NCI-H2196 (cell line): Measurements from ENCODE around the gene ARID5B.
A peak's percentile ranks its signal among the peaks of the same experiment; 100 is the strongest.

Source experiments
- DNase-seq: peaks from one replicate; lab custom pipeline; 2025; ENCODE audit not compliant: unreplicated experiment; lab: John Stamatoyannopoulos, UW

Gene ARID5B

DNA sequence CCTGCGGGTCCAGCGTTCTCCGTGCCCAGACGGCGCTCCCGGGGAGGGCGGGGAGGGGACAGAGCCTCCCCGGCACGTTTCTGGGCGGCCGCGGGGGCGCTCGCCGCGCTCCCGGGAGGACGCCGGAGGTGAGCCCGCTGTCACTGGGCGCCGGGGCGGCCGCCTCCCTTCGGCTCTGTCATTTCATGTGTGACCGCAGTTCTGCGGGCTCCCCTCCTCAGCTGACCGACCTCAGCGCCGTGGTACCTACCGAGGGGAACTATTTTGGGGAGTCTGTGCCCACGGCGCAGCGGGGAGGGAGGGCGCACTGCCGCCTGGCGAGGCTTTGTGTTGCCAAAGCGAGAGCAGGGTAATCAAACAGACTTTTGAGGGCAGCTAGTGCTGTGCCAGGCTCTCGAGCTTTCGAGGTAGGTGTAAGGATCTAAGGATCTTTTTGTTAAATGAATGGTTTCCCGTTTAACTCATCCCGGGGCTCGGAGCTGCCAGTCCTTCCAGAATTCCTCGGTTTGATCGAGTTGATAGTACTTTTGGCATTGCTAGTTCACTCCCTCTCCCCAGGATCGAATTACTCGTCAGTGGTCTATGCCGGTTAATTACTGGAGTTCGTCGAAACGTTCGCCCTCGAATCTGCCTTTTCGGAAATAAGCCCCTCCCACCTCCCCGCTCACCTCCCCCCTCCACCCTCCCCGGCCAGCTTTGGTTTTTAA lies 1.9 kb downstream of the ARID5B start:
- peak; percentile 44 for DNase-seq

- DNase-seq: peak; percentile 41
Observed at GRCh38 chr10:61903928-61904344, 2.4 kb downstream of the ARID5B start.

- DNase-seq: peak; percentile 2
Observed at GRCh38 chr10:61904733-61905725, 3.5 kb downstream of the ARID5B start.

DNA sequence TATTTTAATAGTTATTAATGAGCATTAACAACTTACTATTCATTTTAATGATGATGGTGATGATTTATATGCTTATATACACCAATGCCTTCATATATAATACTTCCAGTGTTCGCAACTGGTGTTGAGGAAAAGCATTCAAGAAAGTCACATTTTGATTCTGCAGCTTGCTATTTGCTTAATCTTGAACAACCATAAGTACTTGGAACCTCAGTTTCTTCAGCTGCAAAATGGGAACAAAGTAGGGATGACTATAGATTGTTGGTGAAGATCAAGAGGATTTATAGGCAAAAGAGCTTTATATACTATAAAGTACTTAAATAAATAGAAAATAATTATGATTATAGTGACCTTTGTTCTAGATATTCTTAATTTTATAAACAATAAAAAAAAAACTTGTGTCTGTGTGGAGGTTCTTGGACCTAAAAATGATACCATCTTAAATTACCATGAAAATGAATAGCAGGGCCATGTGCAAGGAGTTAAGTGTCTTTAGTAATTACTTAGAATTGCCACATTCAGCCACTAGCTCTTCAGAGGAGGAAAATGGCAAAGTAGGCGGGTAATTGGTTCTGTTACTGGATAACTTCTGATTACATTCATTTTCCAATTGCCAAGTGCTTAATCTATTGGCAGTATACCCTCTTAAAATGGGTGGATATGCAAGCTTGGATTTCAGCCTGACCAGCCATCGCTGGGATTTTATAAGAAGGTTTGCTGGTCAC lies 4.5 kb downstream of the ARID5B start:
- DNase-seq: no peak

DNA sequence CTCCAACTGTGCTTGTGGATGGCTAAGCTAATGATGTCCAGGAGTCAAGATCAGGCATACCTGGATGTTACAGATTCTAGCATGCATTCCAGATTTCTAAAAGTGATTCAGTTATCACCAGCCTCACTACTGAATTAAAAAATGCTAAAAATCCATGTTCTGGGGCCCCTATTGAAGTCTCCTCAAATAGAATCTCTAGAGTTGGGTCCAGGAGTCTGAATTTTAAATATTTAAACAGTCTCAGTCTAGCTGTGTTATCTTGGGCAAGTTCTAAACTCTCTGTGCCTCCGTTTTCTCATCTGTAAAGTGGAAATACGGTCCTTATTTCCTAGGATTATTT lies 5.0 kb downstream of the ARID5B start:
- no peak for DNase-seq

- DNase-seq: no peak
Observed at GRCh38 chr10:61907011-61907410, 5.5 kb downstream of the ARID5B start.

DNA sequence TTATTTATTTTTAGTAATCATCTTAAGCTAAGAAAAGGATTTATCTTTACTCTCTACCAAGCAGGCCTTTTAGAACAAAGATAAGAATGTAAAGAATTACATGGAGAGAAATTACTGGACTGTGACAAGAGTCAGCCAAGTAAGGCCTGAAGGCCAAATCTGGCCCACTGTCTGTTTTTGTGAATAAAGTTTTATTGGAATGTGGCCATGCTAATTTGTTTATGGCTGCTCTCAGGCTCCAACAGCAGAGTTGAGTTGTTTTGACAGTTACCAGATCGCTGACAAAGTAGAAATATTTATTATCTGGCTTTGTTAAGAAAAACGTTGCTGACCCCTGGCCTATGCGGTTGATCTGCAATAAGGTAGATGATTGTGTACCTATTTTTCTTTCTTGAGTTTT lies 6.1 kb downstream of the ARID5B start:
- DNase-seq: no peak

- no peak for DNase-seq
Observed at GRCh38 chr10:61910226-61910805, 8.8 kb downstream of the ARID5B start.

DNA sequence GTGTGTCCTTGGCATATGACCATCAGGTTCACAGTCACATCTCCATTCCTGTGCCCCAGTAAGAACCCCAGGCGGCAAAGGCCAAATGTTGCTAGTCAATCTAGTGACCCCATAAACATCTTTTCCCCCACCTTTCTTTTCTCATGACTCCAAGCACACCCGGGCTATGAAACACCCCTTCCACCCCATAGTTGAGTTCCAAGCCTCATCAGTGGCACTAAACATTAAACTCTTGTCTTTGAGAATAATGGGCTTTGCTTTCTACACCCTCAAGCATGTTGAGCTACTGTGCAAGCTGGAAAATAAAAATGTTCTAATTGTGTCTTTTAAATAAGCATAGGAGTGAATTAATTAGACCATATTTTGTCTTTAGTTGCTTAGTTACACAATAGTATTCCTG lies 9.4 kb downstream of the ARID5B start:
- no peak for DNase-seq

DNA sequence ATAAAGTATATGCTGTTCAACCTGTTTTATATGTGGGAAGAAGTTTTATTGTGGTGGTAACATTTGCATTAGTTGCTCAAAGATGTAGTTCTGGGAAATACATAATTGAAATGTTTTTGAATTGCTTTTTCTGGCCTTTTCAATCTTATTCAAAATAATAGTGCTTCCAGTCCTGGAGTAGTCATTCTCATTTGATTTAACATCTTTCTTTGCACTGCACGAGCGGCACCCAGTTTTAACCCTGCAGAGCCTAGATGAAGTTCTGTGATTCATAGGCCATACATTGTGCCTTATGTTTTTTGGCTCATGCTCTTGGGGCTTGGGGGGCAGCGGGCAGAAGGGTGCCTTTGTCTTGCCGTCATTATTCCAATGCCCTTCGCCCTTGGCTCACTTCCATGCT lies 9.9 kb downstream of the ARID5B start:
- no peak for DNase-seq

DNA sequence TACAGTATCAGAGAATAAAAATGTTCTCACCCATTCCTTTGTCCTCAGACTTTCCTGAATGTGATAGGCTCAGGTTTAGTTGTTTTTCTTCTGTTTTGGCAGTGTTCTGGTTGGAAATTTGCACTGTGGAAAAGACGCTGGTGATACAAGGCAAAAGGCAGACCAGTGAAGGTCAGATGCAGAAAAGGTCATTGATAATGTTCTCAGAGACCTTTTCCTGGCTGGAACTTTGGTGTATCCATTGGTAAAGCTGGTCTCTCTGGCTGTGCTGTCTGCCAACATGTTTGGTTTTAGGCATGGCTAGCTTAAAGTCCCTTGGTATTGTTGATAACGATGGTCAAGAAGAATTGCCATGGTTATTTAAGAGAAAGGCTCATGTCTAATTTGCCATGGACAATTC lies 11.5 kb downstream of the ARID5B start:
- DNase-seq: no peak

DNA sequence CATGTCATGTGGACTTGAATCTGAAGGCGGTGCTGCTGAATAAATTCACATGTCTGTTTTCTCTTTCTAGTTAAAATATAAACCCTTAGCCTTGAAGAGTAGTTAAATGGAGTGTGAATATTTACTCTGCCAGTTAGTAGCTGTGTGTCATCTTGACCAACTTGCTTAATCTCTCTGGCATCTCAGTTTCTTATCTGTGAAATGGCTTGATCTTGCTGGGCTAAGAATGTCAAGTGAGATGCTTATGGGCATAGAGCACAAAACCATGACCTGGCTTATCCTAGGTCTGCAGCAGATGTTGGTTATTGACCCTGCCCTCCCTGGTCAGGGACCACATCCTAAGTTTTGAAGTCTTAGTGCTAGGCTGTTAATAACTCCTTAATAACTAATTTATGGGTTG lies 16.6 kb downstream of the ARID5B start:
- DNase-seq: no peak

DNA sequence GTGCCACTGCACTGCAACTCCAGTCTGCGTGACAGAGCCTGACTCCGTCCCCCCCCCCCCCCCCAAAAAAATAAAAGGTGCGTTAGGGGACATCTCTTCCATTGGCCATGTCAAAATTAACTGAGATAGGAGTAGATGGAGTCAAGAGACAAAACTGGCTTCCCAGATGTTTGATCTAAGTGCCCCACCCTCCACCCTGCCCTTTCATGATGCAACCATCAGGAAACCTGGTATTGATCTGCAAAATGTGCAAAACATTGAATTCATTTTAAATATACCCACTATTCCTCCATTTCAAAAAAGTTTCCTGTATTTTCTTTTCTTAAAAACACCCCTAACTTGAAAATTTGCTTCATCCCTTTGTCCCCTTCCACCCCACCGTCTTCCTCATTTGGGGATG lies 17.5 kb downstream of the ARID5B start:
- DNase-seq: no peak

GRCh38 chr10:61919646-61920215 lies 18.2 kb downstream of the ARID5B start:
- DNase-seq: no peak

DNA sequence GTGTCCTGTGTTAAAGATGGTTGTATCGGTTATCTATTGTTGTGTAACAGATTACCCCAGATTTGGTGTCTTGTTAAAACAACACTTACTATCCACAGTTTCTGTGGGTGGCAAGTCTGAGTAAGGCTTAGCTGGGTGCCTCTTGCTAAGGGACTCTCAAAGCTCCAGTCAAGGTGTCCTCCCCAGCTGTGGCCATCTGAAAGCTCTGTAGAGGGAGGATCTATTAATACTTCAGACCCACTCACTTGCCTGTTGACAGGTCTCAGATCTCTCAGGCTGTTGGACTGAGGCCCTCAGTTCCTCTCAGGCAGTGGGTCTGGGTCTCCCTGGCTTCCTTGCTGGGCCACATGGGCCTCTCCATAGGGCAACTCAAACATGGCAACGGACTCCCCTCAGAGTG lies 19.6 kb downstream of the ARID5B start:
- DNase-seq: no peak

GRCh38 chr10:61923210-61923949 lies 21.9 kb downstream of the ARID5B start:
- no peak for DNase-seq

- DNase-seq: no peak
Observed at GRCh38 chr10:61923950-61924274, 22.4 kb downstream of the ARID5B start.

- DNase-seq: no peak
Observed at GRCh38 chr10:61929555-61929954, 28.1 kb downstream of the ARID5B start.

DNA sequence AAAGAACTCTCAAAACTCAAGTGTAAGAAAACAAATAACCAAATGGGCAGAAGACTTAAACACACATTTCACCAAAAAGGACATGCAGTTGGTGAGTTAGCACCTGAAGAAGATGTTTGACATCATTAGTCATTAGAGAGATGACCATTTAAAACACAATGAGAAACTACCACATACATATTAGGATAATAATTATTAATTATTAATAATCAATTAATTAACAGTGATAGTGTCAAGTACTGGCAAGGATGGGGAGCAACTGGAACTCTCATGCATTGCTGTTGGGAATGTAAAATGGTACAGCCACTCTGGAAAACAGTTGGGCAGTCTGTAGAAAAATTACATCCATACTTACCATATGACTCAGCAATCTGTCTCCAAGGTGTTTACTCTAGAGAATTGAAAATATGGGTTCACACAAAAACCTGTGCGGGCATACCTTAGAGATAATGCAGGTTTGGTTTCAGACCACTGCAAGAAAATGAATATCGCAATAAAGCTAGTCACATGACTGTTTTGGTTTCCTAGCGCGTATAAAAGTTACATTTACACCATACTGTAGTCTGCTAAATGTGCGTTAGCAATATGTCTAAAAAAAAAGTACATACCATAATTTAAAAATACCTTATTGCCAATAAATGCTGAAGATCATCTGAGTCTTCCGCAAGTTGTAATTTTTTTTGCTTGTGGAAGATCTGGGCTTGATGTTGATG lies 30.3 kb downstream of the ARID5B start:
- no peak for DNase-seq
